Endothelial cell of umbilical vein (primary cell): ENCODE data around the gene SP6. TPM values are rescaled to one million over a fixed set of nuclear protein-coding genes. Genes with fewer than 3 reads are reported as not detected.

ENCODE experiments used
- BruUV-seq: library from RNA; stranded (reverse); fragments of 400-500 nt; replicated peaks from 2 replicates; lab custom pipeline; 2021; lab: Mats Ljungman, UMichigan
- CTCF ChIA-PET: fragments of 300-600, 350-600 bp; sonication (Branson Sonifier 250); formaldehyde crosslinking; loops from one replicate; lab custom pipeline; 2021; ENCODE audit warnings: antibody characterized with exemption, inconsistent platforms; lab: Charles Lee
- POLR2A ChIA-PET: fragments of 300-600, 350-600 bp; sonication (Branson Sonifier 250); formaldehyde crosslinking; loops from one replicate; lab custom pipeline; 2021; ENCODE audit warnings: antibody characterized with exemption, inconsistent platforms; lab: Charles Lee
- DNase-seq: peaks from one replicate; pipeline ENCODE4 v3.0.0-alpha.2; 2011; ENCODE audit warnings: low read depth, low spot score
- FAIRE-seq: peaks from 2 replicates; lab custom pipeline; 2011; peaks lifted over from hg19 to GRCh38; lab: Jason Lieb, UNC
- H2AFZ ChIP-seq: 2 replicates; pipeline ENCODE4 v1.6.0; 2012; ENCODE audit warnings: low read depth, low read length, control low read depth, inconsistent platforms
- H3K27ac ChIP-seq: 2 replicates; pipeline ENCODE4 v1.5.1; 2011; ENCODE audit warnings: low read depth, mild to moderate bottlenecking, control low read depth, low read length, moderate library complexity; ENCODE audit not compliant: insufficient read depth
- H3K27me3 ChIP-seq, 2 experiments: 2 replicates each; pipeline versions ENCODE4 v1.6.0 to v1.6.1; 2011; ENCODE audit warnings: low read length in 2 of 2, mixed read lengths in 1 of 2; ENCODE audit not compliant: control insufficient read depth in 2 of 2, insufficient read depth in 2 of 2
- H3K36me3 ChIP-seq, 2 experiments: 2 replicates in 1 of 2; 3 replicates in 1 of 2; pipeline ENCODE4 v1.5.1; 2011; ENCODE audit warnings: low read length in 2 of 2, mild to moderate bottlenecking in 1 of 2, moderate library complexity in 1 of 2; ENCODE audit not compliant: control insufficient read depth in 2 of 2, insufficient read depth in 2 of 2; ENCODE audit errors: extremely low read depth in 1 of 2
- H3K4me1 ChIP-seq: 3 replicates; pipeline ENCODE4 v1.5.1; 2011; ENCODE audit warnings: mild to moderate bottlenecking, low read length; ENCODE audit not compliant: control insufficient read depth, insufficient read depth; ENCODE audit errors: extremely low read depth
- H3K4me2 ChIP-seq: 2 replicates; pipeline ENCODE4 v1.6.1; 2011; ENCODE audit warnings: low read length, control low read depth, mixed read lengths; ENCODE audit not compliant: insufficient read depth
- H3K4me3 ChIP-seq, 3 experiments: fragments of 200-600 bp in 1 of 3; sonication (generic), shearing (Covaris generic) in 1 of 3; replicated peaks in 1 of 3; 2 replicates each; pipeline ENCODE4 v1.5.1; 2011 to 2016; ENCODE audit warnings: control low read depth in 3 of 3, low read length in 3 of 3, mild to moderate bottlenecking in 2 of 3, inconsistent platforms in 1 of 3, low read depth in 1 of 3, moderate library complexity in 1 of 3; ENCODE audit not compliant: insufficient read depth in 1 of 3
- H3K79me2 ChIP-seq: 2 replicates; pipeline ENCODE4 v1.6.0; 2012; ENCODE audit warnings: low read length, inconsistent platforms; ENCODE audit not compliant: control insufficient read depth, insufficient read depth
- H3K9ac ChIP-seq: replicated peaks from 2 replicates; pipeline ENCODE3; 2011; ENCODE audit warnings: low read length, control low read depth; ENCODE audit not compliant: insufficient read depth; ENCODE audit errors: extremely low read depth
- H3K9me1 ChIP-seq: replicated peaks from 3 replicates; pipeline ENCODE4 v1.6.0; 2011; ENCODE audit warnings: mild to moderate bottlenecking, low read length; ENCODE audit not compliant: control insufficient read depth, insufficient read depth; ENCODE audit errors: extremely low read depth
- H3K9me3 ChIP-seq: replicated peaks from 2 replicates; pipeline ENCODE4 v1.5.1; 2012; ENCODE audit warnings: low read length, inconsistent platforms; ENCODE audit not compliant: control insufficient read depth, insufficient read depth
- H4K20me1 ChIP-seq: replicated peaks from 2 replicates; pipeline ENCODE3; 2011; ENCODE audit warnings: mild to moderate bottlenecking, low read length; ENCODE audit not compliant: control insufficient read depth, insufficient read depth; ENCODE audit errors: extremely low read depth
- CTCF ChIP-seq, 2 donors: IDR thresholded peaks; 1 replicate in 1 of 2; 2 replicates in 1 of 2; pipeline ENCODE4 v1.5.1; 2011; ENCODE audit warnings: low read length in 2 of 2, mild to moderate bottlenecking in 2 of 2, moderate library complexity in 2 of 2, control low read depth in 1 of 2, inconsistent platforms in 1 of 2, low read depth in 1 of 2; ENCODE audit not compliant: insufficient read depth in 1 of 2; ENCODE audit errors: extremely low read depth in 1 of 2
- EZH2 ChIP-seq: IDR thresholded peaks from 2 replicates; pipeline ENCODE4 v1.6.1; 2012; ENCODE audit warnings: borderline replicate concordance, low read depth, mild to moderate bottlenecking, moderate library complexity, low read length, inconsistent platforms; ENCODE audit not compliant: severe bottlenecking
- FOS ChIP-seq: IDR thresholded peaks from 2 replicates; pipeline ENCODE4 v1.6.1; 2011; ENCODE audit warnings: mild to moderate bottlenecking, low read length, moderate library complexity, borderline replicate concordance; ENCODE audit not compliant: insufficient read depth
- GATA2 ChIP-seq: IDR thresholded peaks from 2 replicates; pipeline ENCODE4 v1.7.0; 2011; ENCODE audit warnings: low read depth, mild to moderate bottlenecking, moderate library complexity, mixed read lengths, low read length; ENCODE audit not compliant: insufficient read length, insufficient read depth
- JUN ChIP-seq: IDR thresholded peaks from 2 replicates; pipeline ENCODE4 v1.6.1; 2011; ENCODE audit warnings: borderline replicate concordance, low read depth; ENCODE audit not compliant: insufficient read length, insufficient read depth
- MAX ChIP-seq: IDR thresholded peaks from 2 replicates; pipeline ENCODE4 v1.6.1; 2011; ENCODE audit not compliant: insufficient read depth, insufficient read length
- MYC ChIP-seq: IDR thresholded peaks from one replicate; pipeline ENCODE4 v1.6.1; 2011; ENCODE audit warnings: mild to moderate bottlenecking, low read depth, low read length
- POLR2A ChIP-seq: IDR thresholded peaks from 2 replicates; pipeline ENCODE4 v1.6.1; 2012; ENCODE audit warnings: low read depth, mild to moderate bottlenecking, control low read depth, low read length
- POLR2AphosphoS5 ChIP-seq: IDR thresholded peaks from 2 replicates; pipeline ENCODE4 v1.6.1; 2012; ENCODE audit warnings: low read depth, mild to moderate bottlenecking, control low read depth, low read length, moderate library complexity; ENCODE audit not compliant: insufficient read depth
- dilution Hi-C: fragments of 300-500 bp; cut with MboI; formaldehyde crosslinking; loops from one replicate; pipeline ENCODE4 v1.15.0; 2019; ENCODE audit warnings: low sequenced_read_pairs; ENCODE audit not compliant: extremely low pct_ligation_motif_present
- intact Hi-C: fragments of 100-400 bp; cut with micrococcal nuclease; formaldehyde crosslinking; loops from one replicate; pipeline ENCODE4 v1.10.0; 2022
- polyA plus RNA-seq, 4 experiments: library from polyadenylated mRNA; depleted of rRNA in 3 of 4; stranded (reverse) in 3 of 4; unstranded in 1 of 4; fragments of >200 nt; gene quantifications; 2 replicates each; pipeline versions ENCODE4 v1.2.1 to v1.2.3, GENCODE V29; 2011 to 2012; ENCODE audit warnings: missing spikeins in 1 of 4
- total RNA-seq: library from RNA; stranded (reverse); gene quantifications from 2 replicates; pipeline ENCODE4 v1.2.3, GENCODE V29; 2021

The SP6 gene
- total and polyA plus RNA-seq, 2 donors (not counting 3 experiments of a cell fraction or from before 2014, with no cell fraction given): 0.11 to 1.3 TPM

GRCh38 chr17:47840001-47840741 is 10.8 kb downstream of the SP6 start:
- no peak overlapping the region for H3K9ac ChIP-seq
- peaks cover 0 to 4% of the 10 kb centered on the region in 2 experiments for H3K36me3 ChIP-seq
- H3K4me1 ChIP-seq: peaks cover 8% of the 10 kb centered on the region
- H3K27me3 ChIP-seq: no peaks in the 10 kb centered on the region
- H3K4me2 ChIP-seq: peak overlapping the region; percentile 45
- no peaks in the 10 kb centered on the region for H3K79me2 ChIP-seq
- POLR2A ChIA-PET: interaction anchor here (0.6 to 1.0 kb wide), 2 partner anchors 9 to 56 kb away, joined by 3 to 5 read pairs; partner anchors contain the start of genes LRRC46, MRPL10 and SP2
- peak overlapping the region in 2 of 3 experiments; percentile 65 to 86 for H3K4me3 ChIP-seq
- H3K9me3 ChIP-seq: no peaks in the 10 kb centered on the region
- H2AFZ ChIP-seq: peak overlapping the region; percentile 95
- no peaks in the 10 kb centered on the region for H4K20me1 ChIP-seq
- H3K27ac ChIP-seq: no peak overlapping the region
- dilution Hi-C loops: no loop called here
- no TSS peak for BruUV-seq
- CTCF ChIA-PET: interaction anchor here (0.6 to 5.3 kb wide), 10 partner anchors 9 to 178 kb away, joined by 4 to 162 read pairs (median 10); partner anchors contain the start of genes LRRC46, MRPL10, SP2 and SP6
- intact Hi-C loops: loop anchor here (2.0 to 5.0 kb wide), 2 partner anchors 101 to 172 kb away; partner anchors contain the start of gene PNPO
- no peaks in the 10 kb centered on the region for H3K9me1 ChIP-seq
- TF ChIP-seq MYC (no peak), POLR2AphosphoS5 (no peak), CTCF (IDR thresholded peaks at IDR 0.05; ENCODE audit: extremely low read depth in 1 of 2, insufficient read depth in 1 of 2, low read depth in 1 of 2, low read length in 2 of 2) (no peak), FOS (no peak), GATA2 (no peak), MAX (no peak), JUN (no peak), POLR2A (no peak), EZH2 (no peak)
- DNase-seq: no peak
- no peak for FAIRE-seq
